Measurements from ENCODE around the gene GOLIM4. TPM values are rescaled to one million over a fixed set of nuclear protein-coding genes. Genes with fewer than 3 reads are reported as not detected.
"Not testable (repeated sequence)": the region's sequence is repeated elsewhere in the genome, so short reads cannot be mapped to it uniquely, and the experiment has no call there.

GOLIM4 gene
- total RNA-seq, 1 experiment from 2014 or later, result 12.2 TPM

GRCh38 chr3:168061332-168061996, 34.3 kb downstream of the GOLIM4 start:
- intact Hi-C loops (cut with micrococcal nuclease; ENCODE audit: unreplicated experiment), result no loop called here
- no peaks in the 10 kb centered on the region for H3K27me3 ChIP-seq (replicated peaks; ENCODE audit: insufficient read depth, low read depth, low read length, poor library complexity)
- H3K27ac ChIP-seq (ENCODE audit: low read depth, low read length, poor library complexity, severe bottlenecking), result no peak overlapping the region
- TF ChIP-seq EZH2 (IDR thresholded peaks at IDR 0.05; ENCODE audit: borderline replicate concordance, low read depth, low read length, poor library complexity, severe bottlenecking), result no peak
- TF ChIP-seq, protein P1, sequence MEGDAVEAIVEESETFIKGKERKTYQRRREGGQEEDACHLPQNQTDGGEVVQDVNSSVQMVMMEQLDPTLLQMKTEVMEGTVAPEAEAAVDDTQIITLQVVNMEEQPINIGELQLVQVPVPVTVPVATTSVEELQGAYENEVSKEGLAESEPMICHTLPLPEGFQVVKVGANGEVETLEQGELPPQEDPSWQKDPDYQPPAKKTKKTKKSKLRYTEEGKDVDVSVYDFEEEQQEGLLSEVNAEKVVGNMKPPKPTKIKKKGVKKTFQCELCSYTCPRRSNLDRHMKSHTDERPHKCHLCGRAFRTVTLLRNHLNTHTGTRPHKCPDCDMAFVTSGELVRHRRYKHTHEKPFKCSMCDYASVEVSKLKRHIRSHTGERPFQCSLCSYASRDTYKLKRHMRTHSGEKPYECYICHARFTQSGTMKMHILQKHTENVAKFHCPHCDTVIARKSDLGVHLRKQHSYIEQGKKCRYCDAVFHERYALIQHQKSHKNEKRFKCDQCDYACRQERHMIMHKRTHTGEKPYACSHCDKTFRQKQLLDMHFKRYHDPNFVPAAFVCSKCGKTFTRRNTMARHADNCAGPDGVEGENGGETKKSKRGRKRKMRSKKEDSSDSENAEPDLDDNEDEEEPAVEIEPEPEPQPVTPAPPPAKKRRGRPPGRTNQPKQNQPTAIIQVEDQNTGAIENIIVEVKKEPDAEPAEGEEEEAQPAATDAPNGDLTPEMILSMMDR (conservative IDR thresholded peaks at IDR 0.05; ENCODE audit: low read depth, low read length), result peak; percentile 19; the same call in 1 of the 2 replicates
- H3K4me1 ChIP-seq (ENCODE audit: insufficient read depth, low read length, poor library complexity, severe bottlenecking), result no peaks in the 10 kb centered on the region
- no peaks in the 10 kb centered on the region for H3K9me3 ChIP-seq (ENCODE audit: low read depth, low read length, poor library complexity, severe bottlenecking)
- no peaks in the 10 kb centered on the region for H3K36me3 ChIP-seq (ENCODE audit: insufficient read depth, low read length, poor library complexity, severe bottlenecking)
- no peak overlapping the region for H3K4me3 ChIP-seq (ENCODE audit: low read depth, low read length, poor library complexity, severe bottlenecking)
- ChIA-PET CTCF (no interaction called here), POLR2A (ENCODE audit: low non-redundant PET) (no interaction called here)
- peak; percentile 16 for DNase-seq (ENCODE audit: low spot score)
- no TSS peak for BruUV-seq (replicated peaks)

DNA sequence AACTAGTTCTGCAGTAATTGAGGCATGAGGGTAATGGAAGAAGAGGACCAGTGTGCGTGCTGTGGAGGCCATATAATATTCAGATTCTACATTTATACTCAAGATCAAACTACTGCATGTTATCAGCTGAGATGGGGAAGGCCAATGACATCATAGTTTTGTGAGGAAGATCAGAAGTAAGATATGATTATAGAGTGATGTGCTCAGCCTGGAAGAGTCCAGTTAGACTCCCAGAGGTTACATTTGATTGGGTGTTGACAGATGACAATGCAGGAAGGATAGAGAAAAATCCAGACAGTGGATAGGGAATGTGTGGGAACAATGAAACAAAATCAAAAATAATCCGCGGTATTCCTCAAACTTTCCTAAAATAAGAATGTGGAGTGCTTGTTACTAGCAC, 35.4 kb downstream of the GOLIM4 start:
- intact Hi-C loops (cut with micrococcal nuclease; ENCODE audit: unreplicated experiment), result no loop called here
- POLR2A ChIA-PET (ENCODE audit: low non-redundant PET), result no interaction called here
- DNase-seq (ENCODE audit: low spot score), result no peak
- no peaks in the 10 kb centered on the region for H3K4me1 ChIP-seq (ENCODE audit: insufficient read depth, low read length, poor library complexity, severe bottlenecking)
- H3K36me3 ChIP-seq (ENCODE audit: insufficient read depth, low read length, poor library complexity, severe bottlenecking), result no peaks in the 10 kb centered on the region
- H3K4me3 ChIP-seq (ENCODE audit: low read depth, low read length, poor library complexity, severe bottlenecking), result no peak overlapping the region
- no peaks in the 10 kb centered on the region for H3K9me3 ChIP-seq (ENCODE audit: low read depth, low read length, poor library complexity, severe bottlenecking)
- H3K27me3 ChIP-seq (replicated peaks; ENCODE audit: insufficient read depth, low read depth, low read length, poor library complexity), result no peaks in the 10 kb centered on the region
- TF ChIP-seq, protein P1 (conservative IDR thresholded peaks at IDR 0.05; ENCODE audit: low read depth, low read length), result no peak
- no peak for TF ChIP-seq EZH2 (IDR thresholded peaks at IDR 0.05; ENCODE audit: borderline replicate concordance, low read depth, low read length, poor library complexity, severe bottlenecking)
- no TSS peak for BruUV-seq (replicated peaks)
- no peak overlapping the region for H3K27ac ChIP-seq (ENCODE audit: low read depth, low read length, poor library complexity, severe bottlenecking)
- CTCF ChIA-PET, result no interaction called here

- intact Hi-C loops (cut with micrococcal nuclease; ENCODE audit: unreplicated experiment), result no loop called here
- Histone ChIP-seq H3K27me3 (replicated peaks; ENCODE audit: insufficient read depth, low read depth, low read length, poor library complexity) (no peaks in the 10 kb centered on the region), H3K27ac (ENCODE audit: low read depth, low read length, poor library complexity, severe bottlenecking) (no peak overlapping the region), H3K4me1 (ENCODE audit: insufficient read depth, low read length, poor library complexity, severe bottlenecking) (no peaks in the 10 kb centered on the region), H3K36me3 (ENCODE audit: insufficient read depth, low read length, poor library complexity, severe bottlenecking) (no peaks in the 10 kb centered on the region), H3K4me3 (ENCODE audit: low read depth, low read length, poor library complexity, severe bottlenecking) (no peak overlapping the region), H3K9me3 (ENCODE audit: low read depth, low read length, poor library complexity, severe bottlenecking) (no peaks in the 10 kb centered on the region)
- no peak for DNase-seq (ENCODE audit: low spot score)
- POLR2A ChIA-PET (ENCODE audit: low non-redundant PET), result no interaction called here
- TF ChIP-seq, protein P1 (conservative IDR thresholded peaks at IDR 0.05; ENCODE audit: low read depth, low read length), result no peak
- no peak for TF ChIP-seq EZH2 (IDR thresholded peaks at IDR 0.05; ENCODE audit: borderline replicate concordance, low read depth, low read length, poor library complexity, severe bottlenecking)
- no TSS peak for BruUV-seq (replicated peaks)
- CTCF ChIA-PET, result no interaction called here
Measured at GRCh38 chr3:168058481-168058880, 37.2 kb downstream of the GOLIM4 start.

DNA sequence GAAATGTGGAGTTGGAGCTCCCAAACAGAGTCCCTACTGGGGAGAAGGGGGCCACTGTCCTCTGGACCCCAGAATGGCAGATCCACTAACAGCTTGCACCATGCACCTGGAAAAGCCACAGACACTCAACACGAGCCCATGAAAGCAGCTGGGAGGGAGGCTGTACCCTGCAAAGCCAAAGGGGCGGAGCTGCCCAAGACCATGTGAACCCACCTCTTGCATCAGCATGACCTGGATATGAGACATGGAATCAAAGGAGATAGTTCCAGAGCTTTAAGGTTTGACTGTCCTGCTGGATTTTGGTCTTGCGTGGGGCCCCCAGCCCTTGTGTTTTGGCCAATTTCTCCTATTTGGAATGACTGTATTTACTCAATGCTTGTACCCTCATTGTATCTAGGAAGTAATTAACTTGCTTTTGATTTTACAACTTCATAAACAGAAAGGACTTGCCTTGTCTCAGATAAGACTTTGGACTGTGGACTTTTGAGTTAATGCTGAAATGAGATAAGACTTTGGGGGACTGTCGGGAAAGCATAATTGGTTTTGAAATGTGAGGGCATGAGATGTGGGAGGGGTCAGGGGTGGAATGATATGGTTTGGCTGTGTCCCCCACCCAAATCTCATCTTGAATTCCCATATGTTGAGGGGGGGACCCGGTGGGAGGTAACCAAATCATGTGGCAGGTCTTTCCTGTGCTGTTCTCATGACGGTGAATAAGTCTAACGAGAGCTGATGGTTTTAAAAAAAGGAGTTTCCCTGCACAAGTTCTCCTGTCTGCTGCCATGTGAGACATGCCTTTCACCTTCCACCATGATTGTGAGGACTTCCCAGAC, 39.1 kb downstream of the GOLIM4 start:
- H3K36me3 ChIP-seq (ENCODE audit: insufficient read depth, low read length, poor library complexity, severe bottlenecking); H3K4me3 ChIP-seq (ENCODE audit: low read depth, low read length, poor library complexity, severe bottlenecking); intact Hi-C loops (cut with micrococcal nuclease; ENCODE audit: unreplicated experiment); CTCF ChIA-PET; POLR2A ChIA-PET (ENCODE audit: low non-redundant PET); BruUV-seq (replicated peaks); H3K4me1 ChIP-seq (ENCODE audit: insufficient read depth, low read length, poor library complexity, severe bottlenecking); H3K27ac ChIP-seq (ENCODE audit: low read depth, low read length, poor library complexity, severe bottlenecking); DNase-seq (ENCODE audit: low spot score); H3K9me3 ChIP-seq (ENCODE audit: low read depth, low read length, poor library complexity, severe bottlenecking); H3K27me3 ChIP-seq (replicated peaks; ENCODE audit: insufficient read depth, low read depth, low read length, poor library complexity): not testable (repeated sequence)

All from A673 (cell line).